HuH-7.5 (cell line): ENCODE data around the gene CYTH4.

ENCODE experiments used
- DNase-seq: peaks from one replicate; pipeline ENCODE4 v3.0.0; 2011; ENCODE audit warnings: low spot score

Gene CYTH4

GRCh38 chr22:37345863-37346504 lies 63.7 kb downstream of the CYTH4 start:
- no peak for DNase-seq

- no peak for DNase-seq
Measured at GRCh38 chr22:37346505-37346895, 64.2 kb downstream of the CYTH4 start.

- DNase-seq, result no peak
Measured at GRCh38 chr22:37349043-37349814, 66.9 kb downstream of the CYTH4 start.

GRCh38 chr22:37351232-37351631 lies 68.9 kb downstream of the CYTH4 start:
- DNase-seq, result no peak

GRCh38 chr22:37352481-37352880 lies 70.2 kb downstream of the CYTH4 start:
- no peak for DNase-seq

- no peak for DNase-seq
Measured at GRCh38 chr22:37353839-37354238, 71.5 kb downstream of the CYTH4 start.

GRCh38 chr22:37354261-37354660 lies 72.0 kb downstream of the CYTH4 start:
- DNase-seq, result no peak

GRCh38 chr22:37354670-37355069 lies 72.4 kb downstream of the CYTH4 start:
- DNase-seq, result no peak

GRCh38 chr22:37355174-37355573 lies 72.9 kb downstream of the CYTH4 start:
- DNase-seq, result no peak

- no peak for DNase-seq
Measured at GRCh38 chr22:37356922-37357321, 74.6 kb downstream of the CYTH4 start.

GRCh38 chr22:37357446-37358075 lies 75.3 kb downstream of the CYTH4 start:
- no peak for DNase-seq

GRCh38 chr22:37358386-37358785 lies 76.1 kb downstream of the CYTH4 start:
- no peak for DNase-seq

- no peak for DNase-seq
Measured at GRCh38 chr22:37358917-37359316, 76.6 kb downstream of the CYTH4 start.

- DNase-seq, result no peak
Measured at GRCh38 chr22:37362621-37363020, 80.3 kb downstream of the CYTH4 start.

GRCh38 chr22:37363261-37363992 lies 81.1 kb downstream of the CYTH4 start:
- no peak for DNase-seq
